ENCODE measurements around the gene NOL4L. TPM values are rescaled to one million over a fixed set of nuclear protein-coding genes. Genes with fewer than 3 reads are reported as not detected.

NOL4L gene
- polyA plus RNA-seq, 1 donor (not counting 4 experiments of a cell fraction or from before 2014, with no cell fraction given), result 1.0 TPM

DNA sequence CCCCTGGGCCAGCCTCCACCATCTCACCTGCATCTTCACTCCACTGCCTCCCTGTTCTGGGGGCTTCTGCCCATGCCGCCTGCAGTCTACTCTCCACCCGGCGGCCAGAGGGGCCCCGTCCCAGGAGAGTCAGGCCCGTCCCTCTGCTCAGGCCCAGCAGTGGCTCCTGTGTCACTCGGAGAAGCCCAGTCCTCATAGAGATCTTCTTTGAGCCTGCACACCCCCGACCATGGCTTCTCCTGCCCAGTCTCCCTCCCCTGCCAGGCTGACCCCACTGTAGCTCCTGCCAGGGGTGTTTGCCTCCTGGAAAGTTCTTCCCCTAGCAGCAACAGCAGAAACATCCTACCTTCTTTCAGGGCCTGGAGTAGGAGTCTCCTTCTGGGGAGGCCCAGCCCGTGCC lies 22.2 kb upstream of the NOL4L start:
- Histone ChIP-seq H3K27ac (ENCODE audit: control insufficient read depth, insufficient read depth, low read length) (no peak overlapping the region), H3K9me1 (ENCODE audit: control insufficient read depth, extremely low read depth, insufficient read depth, low read length) (no peaks in the 10 kb centered on the region), H3K9ac (ENCODE audit: control insufficient read depth, extremely low read depth, insufficient read depth, low read length) (no peak overlapping the region), H2AFZ (ENCODE audit: control insufficient read depth, low read length) (no peak overlapping the region), H4K20me1 (ENCODE audit: control insufficient read depth, extremely low read depth, insufficient read depth, low read length) (no peaks in the 10 kb centered on the region), H3K9me3 (ENCODE audit: control insufficient read depth, low read depth, low read length) (no peaks in the 10 kb centered on the region), H3K4me1 (ENCODE audit: control insufficient read depth, extremely low read depth, insufficient read depth, low read length) (no peaks in the 10 kb centered on the region), H3K4me2 (ENCODE audit: control insufficient read depth, extremely low read depth, insufficient read depth, low read depth, low read length) (no peak overlapping the region), H3K36me3 (ENCODE audit: control insufficient read depth in 2 of 2, extremely low read depth in 1 of 2, insufficient read depth in 2 of 2, low read length in 2 of 2) (no peaks in the 10 kb centered on the region), H3K4me3 (ENCODE audit: control insufficient read depth in 2 of 3, extremely low read depth in 1 of 3, insufficient read depth in 2 of 3, low read depth in 1 of 3, low read length in 3 of 3) (no peak overlapping the region), H3K27me3 (ENCODE audit: control insufficient read depth, extremely low read depth, insufficient read depth, low read length) (peaks cover 45% of the 10 kb centered on the region), H3K79me2 (ENCODE audit: control insufficient read depth, insufficient read depth, low read length) (no peaks in the 10 kb centered on the region)
- no peak for FAIRE-seq
- TF ChIP-seq CTCF (optimal IDR thresholded peaks at IDR 0.05 in 1 of 3, IDR thresholded peaks at IDR 0.05 in 1 of 3, conservative IDR thresholded peaks at IDR 0.05 in 1 of 3; ENCODE audit: extremely low read depth in 1 of 3, insufficient read depth in 2 of 3, low read length in 3 of 3) (no peak), EZH2 (IDR thresholded peaks at IDR 0.05; ENCODE audit: low read length) (no peak)
- dilution Hi-C loops (cut with MboI; ENCODE audit: extremely low pct_ligation_motif_present, low sequenced_read_pairs), result no loop called here
- no peak for DNase-seq (ENCODE audit: low read depth, low spot score)

- no peaks in the 10 kb centered on the region for H3K9me3 ChIP-seq (ENCODE audit: control insufficient read depth, low read depth, low read length)
- no peaks in the 10 kb centered on the region for H3K9me1 ChIP-seq (ENCODE audit: control insufficient read depth, extremely low read depth, insufficient read depth, low read length)
- TF ChIP-seq EZH2 (IDR thresholded peaks at IDR 0.05; ENCODE audit: low read length), result no peak
- TF ChIP-seq CTCF (optimal IDR thresholded peaks at IDR 0.05 in 1 of 3, IDR thresholded peaks at IDR 0.05 in 1 of 3, conservative IDR thresholded peaks at IDR 0.05 in 1 of 3; ENCODE audit: extremely low read depth in 1 of 3, insufficient read depth in 2 of 3, low read length in 3 of 3), result no peak
- no peak overlapping the region for H3K4me3 ChIP-seq (ENCODE audit: control insufficient read depth in 2 of 3, extremely low read depth in 1 of 3, insufficient read depth in 2 of 3, low read depth in 1 of 3, low read length in 3 of 3)
- no peak overlapping the region for H3K27ac ChIP-seq (ENCODE audit: control insufficient read depth, insufficient read depth, low read length)
- H3K4me1 ChIP-seq (ENCODE audit: control insufficient read depth, extremely low read depth, insufficient read depth, low read length), result no peaks in the 10 kb centered on the region
- dilution Hi-C loops (cut with MboI; ENCODE audit: extremely low pct_ligation_motif_present, low sequenced_read_pairs), result no loop called here
- DNase-seq (ENCODE audit: low read depth, low spot score) (no peak), FAIRE-seq (no peak)
- no peaks in the 10 kb centered on the region for H4K20me1 ChIP-seq (ENCODE audit: control insufficient read depth, extremely low read depth, insufficient read depth, low read length)
- H3K9ac ChIP-seq (ENCODE audit: control insufficient read depth, extremely low read depth, insufficient read depth, low read length), result no peak overlapping the region
- no peaks in the 10 kb centered on the region for H3K36me3 ChIP-seq (ENCODE audit: control insufficient read depth in 2 of 2, extremely low read depth in 1 of 2, insufficient read depth in 2 of 2, low read length in 2 of 2)
- peaks cover 45% of the 10 kb centered on the region for H3K27me3 ChIP-seq (ENCODE audit: control insufficient read depth, extremely low read depth, insufficient read depth, low read length)
- no peak overlapping the region for H3K4me2 ChIP-seq (ENCODE audit: control insufficient read depth, extremely low read depth, insufficient read depth, low read depth, low read length)
- H2AFZ ChIP-seq (ENCODE audit: control insufficient read depth, low read length), result no peak overlapping the region
- H3K79me2 ChIP-seq (ENCODE audit: control insufficient read depth, insufficient read depth, low read length), result no peaks in the 10 kb centered on the region
These were observed 21.7 kb upstream of the NOL4L start for GRCh38 chr20:32606790-32607189.

Measured in keratinocyte (primary cell).